Measurements from ENCODE around the gene CHST14.

CHST14 gene

GRCh38 chr15:40436892-40437751, 33.7 kb upstream of the CHST14 start:
- H3K36me3 Mint-ChIP-seq: peaks cover 4% of the 10 kb centered on the region
- H3K4me1 Mint-ChIP-seq: peaks cover 32% of the 10 kb centered on the region
- peak overlapping the region; percentile 69 for H3K4me3 Mint-ChIP-seq
- H3K27ac Mint-ChIP-seq: no peak overlapping the region
- ATAC-seq (ENCODE audit: low read depth) (no peak), DNase-seq (ENCODE audit: low spot score in 2 of 2) (peak in 1 of 2 donors; percentile 27)
- H3K27me3 Mint-ChIP-seq: peaks cover 10% of the 10 kb centered on the region
- H3K9me3 Mint-ChIP-seq: no peaks in the 10 kb centered on the region

- peak overlapping the region; percentile 22 for H3K27ac Mint-ChIP-seq
These were observed 32.8 kb upstream of the CHST14 start for GRCh38 chr15:40437752-40438687.

GRCh38 chr15:40438712-40439111, 32.1 kb upstream of the CHST14 start:
- Mint-ChIP-seq H3K27me3 (peaks cover 10% of the 10 kb centered on the region), H3K9me3 (no peaks in the 10 kb centered on the region), H3K27ac (no peak overlapping the region), H3K4me3 (no peak overlapping the region), H3K4me1 (peaks cover 46% of the 10 kb centered on the region), H3K36me3 (peaks cover 3% of the 10 kb centered on the region)
- ATAC-seq (ENCODE audit: low read depth): no peak
- peak in 1 of 2 donors; percentile 21 for DNase-seq (ENCODE audit: low spot score in 2 of 2)

More at GRCh38 chr15:40437752-40438687, 32.8 kb upstream of the CHST14 start:
- Mint-ChIP-seq H3K9me3 (no peaks in the 10 kb centered on the region), H3K4me3 (no peak overlapping the region), H3K36me3 (peaks cover 4% of the 10 kb centered on the region), H3K4me1 (peaks cover 40% of the 10 kb centered on the region), H3K27me3 (peaks cover 10% of the 10 kb centered on the region)
- ATAC-seq (ENCODE audit: low read depth): no peak
- DNase-seq (ENCODE audit: low spot score in 2 of 2): no peak

- Mint-ChIP-seq H3K4me3 (peak overlapping the region; percentile 97), H3K27ac (peak overlapping the region; percentile 84), H3K4me1 (peaks cover 54% of the 10 kb centered on the region), H3K9me3 (no peaks in the 10 kb centered on the region), H3K27me3 (peaks cover 10% of the 10 kb centered on the region), H3K36me3 (peaks cover 2% of the 10 kb centered on the region)
- peak in 1 of 2 donors; percentile 44 for DNase-seq (ENCODE audit: low spot score in 2 of 2)
- no peak for ATAC-seq (ENCODE audit: low read depth)
These were observed 31.3 kb upstream of the CHST14 start for GRCh38 chr15:40439461-40439959.

- peak overlapping the region; percentile 84 for H3K27ac Mint-ChIP-seq
- DNase-seq (ENCODE audit: low spot score in 2 of 2): peak in 1 of 2 donors; percentile 26
- ATAC-seq (ENCODE audit: low read depth): no peak
- H3K27me3 Mint-ChIP-seq: peaks cover 10% of the 10 kb centered on the region
- H3K4me3 Mint-ChIP-seq: peak overlapping the region; percentile 97
- peaks cover 58% of the 10 kb centered on the region for H3K4me1 Mint-ChIP-seq
- peaks cover 2% of the 10 kb centered on the region for H3K36me3 Mint-ChIP-seq
- no peaks in the 10 kb centered on the region for H3K9me3 Mint-ChIP-seq
These were observed 30.6 kb upstream of the CHST14 start for GRCh38 chr15:40439960-40440742.

GRCh38 chr15:40440743-40441564, 29.8 kb upstream of the CHST14 start, which contains the start of gene BAHD1:
BAHD1 (plus strand) TSS chr15:40440953; CDS start chr15:40458465, 17,512 bp downstream.
- Mint-ChIP-seq H3K4me1 (peaks cover 57% of the 10 kb centered on the region), H3K4me3 (peak within 1 kb of the TSS; percentile 97), H3K27ac (peak within 1 kb of the TSS; percentile 84), H3K27me3 (peaks cover 10% of the 10 kb centered on the region), H3K9me3 (no peaks in the 10 kb centered on the region), H3K36me3 (peaks cover 2% of the 10 kb centered on the region)
- ATAC-seq (ENCODE audit: low read depth) (peak; percentile 89), DNase-seq (ENCODE audit: low spot score in 2 of 2) (peak; percentile 92 to 93)

GRCh38 chr15:40441565-40442531, 28.9 kb upstream of the CHST14 start:
- DNase-seq (ENCODE audit: low spot score in 2 of 2) (peak; percentile 23 to 39), ATAC-seq (ENCODE audit: low read depth) (no peak)
- Mint-ChIP-seq H3K27me3 (peaks cover 10% of the 10 kb centered on the region), H3K36me3 (peaks cover 2% of the 10 kb centered on the region), H3K9me3 (no peaks in the 10 kb centered on the region), H3K4me3 (peak overlapping the region; percentile 89), H3K4me1 (peaks cover 52% of the 10 kb centered on the region), H3K27ac (peak overlapping the region; percentile 56)

GRCh38 chr15:40443255-40443654, 27.5 kb upstream of the CHST14 start:
- H3K9me3 Mint-ChIP-seq: no peaks in the 10 kb centered on the region
- H3K4me3 Mint-ChIP-seq: peak overlapping the region; percentile 81
- DNase-seq (ENCODE audit: low spot score in 2 of 2): no peak
- peaks cover 5% of the 10 kb centered on the region for H3K27me3 Mint-ChIP-seq
- peaks cover 45% of the 10 kb centered on the region for H3K4me1 Mint-ChIP-seq
- no peak for ATAC-seq (ENCODE audit: low read depth)
- no peak overlapping the region for H3K27ac Mint-ChIP-seq
- peaks cover 2% of the 10 kb centered on the region for H3K36me3 Mint-ChIP-seq

GRCh38 chr15:40443846-40444245, 26.9 kb upstream of the CHST14 start:
- no peak overlapping the region for H3K27ac Mint-ChIP-seq
- peak overlapping the region; percentile 4 for H3K4me3 Mint-ChIP-seq
- H3K4me1 Mint-ChIP-seq: peaks cover 43% of the 10 kb centered on the region

GRCh38 chr15:40444736-40445135, 26.0 kb upstream of the CHST14 start:
- Mint-ChIP-seq H3K27me3 (peaks cover 3% of the 10 kb centered on the region), H3K27ac (no peak overlapping the region), H3K4me1 (peaks cover 42% of the 10 kb centered on the region), H3K9me3 (no peaks in the 10 kb centered on the region), H3K4me3 (no peak overlapping the region), H3K36me3 (peaks cover 3% of the 10 kb centered on the region)
- no peak for ATAC-seq (ENCODE audit: low read depth)
- no peak for DNase-seq (ENCODE audit: low spot score in 2 of 2)

More at GRCh38 chr15:40443846-40444245, 26.9 kb upstream of the CHST14 start:
- no peaks in the 10 kb centered on the region for H3K9me3 Mint-ChIP-seq
- ATAC-seq (ENCODE audit: low read depth) (no peak), DNase-seq (ENCODE audit: low spot score in 2 of 2) (no peak)
- H3K27me3 Mint-ChIP-seq: peaks cover 3% of the 10 kb centered on the region
- peaks cover 2% of the 10 kb centered on the region for H3K36me3 Mint-ChIP-seq

GRCh38 chr15:40445421-40445922, 25.3 kb upstream of the CHST14 start:
- peaks cover 3% of the 10 kb centered on the region for H3K36me3 Mint-ChIP-seq
- H3K4me1 Mint-ChIP-seq: peaks cover 41% of the 10 kb centered on the region
- H3K27ac Mint-ChIP-seq: peak overlapping the region; percentile 47
- no peaks in the 10 kb centered on the region for H3K9me3 Mint-ChIP-seq
- no peak overlapping the region for H3K4me3 Mint-ChIP-seq
- H3K27me3 Mint-ChIP-seq: no peaks in the 10 kb centered on the region
- no peak for ATAC-seq (ENCODE audit: low read depth)
- no peak for DNase-seq (ENCODE audit: low spot score in 2 of 2)

Data from memory B cell (primary cell).